ENCODE data around the gene GATB.

- TF ChIP-seq POLR2A (IDR thresholded peaks at IDR 0.05) (no peak), CTCF (IDR thresholded peaks at IDR 0.05 in 8 of 11, conservative IDR thresholded peaks at IDR 0.05 in 3 of 11) (no peak)
Observed at GRCh38 chr4:151725087-151725486, 35.7 kb downstream of the GATB start.
